NCI-H510A (cell line): Measurements from ENCODE around the gene SLC25A1.
"Not testable (repeated sequence)": the region's sequence is repeated elsewhere in the genome, so short reads cannot be mapped to it uniquely, and the experiment has no call there.

Experiments used
- DNase-seq: peaks from one replicate; lab custom pipeline; 2025; lab: John Stamatoyannopoulos, UW

Gene SLC25A1

GRCh38 chr22:19204640-19205039, 26.1 kb upstream of the SLC25A1 start:
- DNase-seq = no peak

- DNase-seq = no peak
Observed at GRCh38 chr22:19203834-19204233, 25.3 kb upstream of the SLC25A1 start.

GRCh38 chr22:19202799-19203186, 24.3 kb upstream of the SLC25A1 start:
- DNase-seq = not testable (repeated sequence)

DNA sequence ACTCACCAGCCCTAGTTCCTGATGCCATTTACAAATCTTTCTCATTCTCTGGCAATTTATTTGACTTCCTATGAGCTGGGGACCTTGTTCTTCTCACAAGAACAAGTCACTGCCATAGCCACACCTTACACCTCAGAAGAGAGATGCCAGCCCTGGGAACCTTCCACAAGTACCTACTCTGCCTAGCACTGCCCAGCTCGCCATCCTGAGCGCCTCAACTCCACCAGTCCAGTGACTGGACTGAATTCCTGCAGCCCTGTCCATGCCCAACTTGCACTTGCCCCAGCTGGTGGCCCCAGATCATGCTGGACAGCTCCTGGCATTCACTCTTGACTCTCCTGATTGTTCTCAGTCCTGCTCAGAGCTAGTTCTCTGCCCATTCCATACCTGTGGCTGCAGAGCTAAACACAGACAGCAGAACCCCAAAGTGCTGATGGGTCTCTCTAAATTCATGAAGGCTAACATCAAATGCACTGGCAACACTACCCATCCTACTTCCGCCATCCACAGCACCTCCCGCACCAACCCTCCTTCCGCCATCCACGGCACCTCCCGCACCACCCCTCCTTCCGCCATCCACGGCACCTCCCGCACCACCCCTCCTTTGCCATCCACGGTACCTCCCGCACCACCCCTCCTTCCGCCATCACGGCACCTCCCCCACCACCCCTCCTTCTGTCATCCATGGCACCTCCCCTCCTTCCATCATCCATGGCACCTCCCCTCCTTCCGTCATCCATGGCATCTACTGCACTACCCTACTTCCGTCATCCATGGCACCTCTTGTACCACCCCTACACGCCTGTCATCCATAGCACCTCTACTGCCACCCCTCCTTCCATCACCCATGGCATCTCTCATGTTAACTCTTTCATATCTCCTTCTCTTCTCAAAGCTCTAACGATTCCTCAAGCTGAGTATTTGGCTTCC, 23.6 kb upstream of the SLC25A1 start:
- DNase-seq = no peak

DNA sequence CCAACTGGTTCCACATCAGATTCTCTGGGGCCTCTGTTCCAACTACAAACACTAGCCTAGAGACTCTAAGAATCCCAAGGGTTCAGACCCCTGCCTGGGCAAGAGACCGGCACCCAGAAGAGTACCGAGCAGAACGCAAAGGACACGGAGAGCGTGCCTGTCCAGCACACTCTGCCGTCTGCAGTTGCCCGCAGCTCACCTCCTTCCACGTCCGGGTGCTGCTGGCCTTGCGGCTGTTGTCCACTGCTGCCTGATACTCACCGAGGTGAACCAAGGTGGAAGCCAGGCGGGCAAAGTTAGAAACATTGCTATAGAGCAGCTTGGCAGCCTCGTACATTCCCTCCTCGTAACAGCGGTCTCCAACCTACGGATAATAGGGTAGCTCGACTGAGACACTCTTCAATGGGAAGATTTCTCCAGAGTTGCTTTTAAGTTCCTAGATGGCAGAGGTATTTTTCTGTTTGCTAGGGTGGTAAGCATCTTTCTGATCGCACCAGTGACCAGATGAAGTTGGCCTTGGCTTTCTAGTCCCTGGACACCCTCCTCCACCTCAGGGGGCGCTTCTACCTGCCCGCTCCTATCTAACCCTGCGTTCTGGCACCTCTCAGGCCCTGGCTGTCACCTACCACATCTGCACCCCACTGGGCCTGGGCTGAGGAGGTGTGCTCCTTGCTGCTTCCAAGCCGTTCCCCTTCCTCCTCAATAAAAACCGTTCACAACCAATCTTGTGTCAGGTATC, 22.8 kb upstream of the SLC25A1 start:
- DNase-seq = no peak

DNA sequence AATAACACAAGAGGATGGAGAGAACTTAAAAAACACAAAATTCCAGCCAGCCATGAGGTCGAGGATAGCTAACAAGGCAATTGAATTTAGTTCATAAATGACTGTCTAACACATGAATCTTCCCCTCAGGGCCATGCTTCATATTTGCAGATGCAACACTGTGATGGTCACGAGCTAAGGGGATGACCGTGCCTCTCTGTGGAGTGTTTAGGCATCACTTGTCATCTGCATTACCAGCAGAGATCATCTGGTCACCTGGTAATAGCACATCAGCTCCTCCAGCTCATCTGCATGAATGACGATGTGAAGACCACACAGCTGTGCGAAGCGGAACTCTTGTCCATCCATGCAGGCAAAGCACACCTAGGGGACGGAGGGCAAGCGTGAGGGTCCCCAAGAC, 20.9 kb upstream of the SLC25A1 start:
- DNase-seq = no peak

DNA sequence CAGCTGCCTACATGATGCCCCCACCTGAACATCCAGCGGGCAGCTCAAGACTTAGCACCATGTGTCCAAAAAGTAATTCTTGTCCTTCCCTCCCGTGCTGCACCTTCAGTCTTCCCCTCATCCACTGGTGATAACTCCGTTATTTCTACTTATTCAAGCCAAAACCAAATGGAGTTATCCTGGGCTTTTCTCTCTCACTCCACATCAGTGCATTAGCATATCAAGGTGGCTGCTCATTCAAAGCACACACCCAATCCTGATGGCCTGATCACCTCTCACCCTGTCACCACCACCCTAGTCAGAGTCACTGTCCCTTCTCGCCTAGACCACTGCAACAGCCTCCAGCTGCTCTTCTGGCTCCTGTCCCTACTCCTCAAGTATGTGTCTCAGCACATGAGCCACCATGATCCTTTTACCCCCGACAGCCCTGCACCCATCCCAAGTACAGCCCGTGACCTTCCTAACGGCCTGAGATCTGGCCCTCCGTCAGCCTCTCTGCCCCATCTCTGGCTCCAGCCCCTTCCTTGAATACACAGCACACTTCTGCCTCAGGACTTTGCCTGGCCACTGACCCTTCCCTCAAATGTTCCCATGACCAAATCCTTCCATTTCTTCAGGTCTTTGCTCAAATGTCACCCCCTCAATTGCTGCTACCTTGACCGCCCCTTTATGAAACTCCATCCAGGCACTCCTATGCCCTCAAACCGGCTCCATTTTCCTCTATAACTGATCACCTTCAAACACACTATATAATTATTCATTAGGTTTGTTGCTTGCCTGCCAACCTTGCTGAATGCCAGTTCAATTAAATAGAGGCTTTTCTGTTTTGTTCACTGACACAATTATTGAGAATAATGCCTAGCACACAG, 19.7 kb upstream of the SLC25A1 start:
- no peak for DNase-seq

DNA sequence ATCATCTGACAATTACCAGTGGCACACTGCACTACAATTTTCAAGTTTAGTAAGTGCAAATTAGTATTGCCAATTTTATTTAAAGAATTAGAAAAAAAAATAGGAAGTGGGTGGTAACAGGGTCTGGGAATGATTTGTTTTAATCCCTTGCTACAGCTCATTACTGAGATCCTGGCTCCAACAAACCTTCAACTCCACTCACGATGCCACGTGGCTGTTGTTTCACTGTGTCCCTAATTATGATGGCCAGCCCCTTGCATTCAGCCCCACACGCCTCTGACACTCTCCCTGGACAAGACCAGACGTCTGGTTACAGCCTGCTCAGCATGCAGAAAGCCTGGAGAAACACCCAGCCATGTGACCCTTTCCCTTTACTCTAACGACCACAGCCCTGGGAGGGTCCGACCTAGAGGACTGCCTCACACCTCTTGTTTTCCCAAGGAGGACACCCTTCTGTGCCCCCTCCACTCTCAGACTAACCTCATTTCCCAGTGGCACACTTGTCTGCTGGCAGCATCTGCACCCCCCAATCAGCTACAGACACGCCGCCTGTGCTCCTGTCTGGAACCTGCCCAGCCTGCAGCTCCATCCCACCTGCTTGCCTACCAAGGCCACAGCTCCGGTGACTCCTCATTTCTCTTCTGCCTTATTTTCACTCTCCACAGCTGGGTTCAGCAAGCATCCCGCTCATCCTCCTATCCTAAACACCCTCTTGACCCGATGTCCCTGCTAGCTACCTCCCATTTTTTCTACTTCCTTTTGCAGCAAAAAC, 18.5 kb upstream of the SLC25A1 start:
- no peak for DNase-seq

DNA sequence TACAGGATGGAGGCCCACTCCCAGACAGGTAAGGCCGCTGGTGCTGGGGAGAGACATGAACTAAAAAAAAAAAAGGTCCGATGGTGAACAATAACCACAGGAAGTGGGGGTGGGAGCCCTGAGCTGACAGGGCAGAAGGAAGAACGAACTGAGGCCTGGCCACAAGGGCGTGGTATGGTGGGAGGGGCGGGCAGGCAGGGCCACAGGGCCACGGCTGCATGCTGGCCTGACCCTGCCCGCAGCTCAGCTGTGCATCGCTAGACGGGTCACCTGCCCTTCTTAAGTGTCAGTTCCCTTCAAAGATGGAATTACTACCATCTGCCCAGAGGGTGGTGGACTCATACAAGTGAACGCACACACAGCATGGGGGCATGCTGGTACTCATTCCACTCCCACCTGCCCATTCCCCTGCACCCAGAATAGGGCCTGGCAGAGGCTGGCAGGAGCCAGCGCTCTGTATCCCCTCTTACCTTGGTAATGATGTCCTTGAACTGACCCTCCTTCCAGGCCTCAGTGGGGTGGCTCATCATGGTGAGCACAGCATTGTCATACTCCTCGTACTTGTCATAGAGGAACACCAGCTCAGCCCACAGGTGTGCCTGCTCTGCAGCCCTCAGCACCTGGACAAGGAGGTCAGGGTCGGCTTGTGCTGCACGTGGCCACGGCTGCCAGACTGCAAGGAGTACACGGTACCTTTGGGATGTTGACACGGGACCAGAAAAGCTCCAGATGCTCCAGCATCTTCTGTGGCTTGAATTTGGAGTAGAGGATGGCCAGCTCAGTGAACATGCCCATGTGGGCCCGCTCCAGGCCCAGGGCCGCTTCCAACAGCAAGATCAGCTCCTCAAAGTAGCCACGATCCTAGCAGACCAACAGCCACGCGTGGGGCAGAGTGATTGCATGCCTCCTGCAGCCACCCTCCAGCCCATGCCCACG, 17.5 kb upstream of the SLC25A1 start:
- no peak for DNase-seq

DNA sequence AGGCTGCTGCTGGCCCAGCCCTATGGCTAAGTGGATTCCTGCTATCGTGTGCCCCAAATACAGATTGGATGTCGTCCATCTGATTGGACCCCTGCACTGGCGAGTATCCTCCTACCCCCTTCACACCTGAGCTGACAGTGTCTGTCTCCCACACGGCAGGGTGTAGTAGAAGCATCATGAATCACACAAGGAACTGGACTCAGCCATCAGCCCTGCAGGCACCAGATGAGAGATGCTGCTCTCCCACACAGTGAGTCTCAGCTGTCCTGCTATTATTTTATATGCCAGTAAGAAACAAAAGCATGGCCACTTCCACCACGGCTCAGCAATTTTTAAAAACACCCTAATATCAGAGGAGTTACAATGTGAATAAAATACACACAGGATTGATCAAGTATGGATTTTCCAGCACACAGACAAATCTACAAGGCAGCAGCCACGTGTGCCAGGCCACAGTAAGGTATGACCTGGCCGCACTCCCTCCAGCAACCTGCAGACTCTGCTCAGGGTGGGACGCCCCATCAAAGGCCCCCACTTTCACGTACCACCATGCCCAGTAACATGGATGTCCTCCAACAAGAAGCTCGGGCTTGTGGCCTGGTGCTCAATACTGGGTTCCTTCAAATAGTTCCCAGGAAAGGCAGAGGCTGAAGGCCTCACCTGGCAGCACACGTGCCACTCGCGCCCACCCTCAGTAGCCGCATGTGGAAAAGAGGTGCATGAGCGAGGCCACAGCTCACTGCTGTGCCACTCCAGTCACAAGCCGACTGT, 16.4 kb upstream of the SLC25A1 start:
- no peak for DNase-seq

DNA sequence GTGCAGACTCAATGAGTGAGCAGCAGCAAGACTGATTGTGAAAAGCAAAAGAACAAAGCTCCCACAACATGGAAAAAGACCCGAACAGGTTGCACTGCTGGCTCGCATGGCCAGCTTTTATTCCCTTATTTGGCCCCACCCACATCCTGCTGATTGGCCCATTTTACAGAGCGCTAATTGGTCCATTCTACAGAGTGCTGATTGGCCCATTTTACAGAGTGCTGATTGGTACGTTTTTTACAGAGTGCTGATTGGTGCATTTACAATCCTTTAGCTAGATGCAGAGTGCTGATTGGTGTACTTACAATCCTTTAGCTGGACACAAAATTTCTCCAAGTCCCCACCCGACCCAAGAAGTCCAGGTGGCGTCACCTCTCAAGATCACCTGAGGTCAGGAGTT, 15.3 kb upstream of the SLC25A1 start:
- DNase-seq = no peak

GRCh38 chr22:19187716-19188563, 9.4 kb upstream of the SLC25A1 start:
- no peak for DNase-seq

DNA sequence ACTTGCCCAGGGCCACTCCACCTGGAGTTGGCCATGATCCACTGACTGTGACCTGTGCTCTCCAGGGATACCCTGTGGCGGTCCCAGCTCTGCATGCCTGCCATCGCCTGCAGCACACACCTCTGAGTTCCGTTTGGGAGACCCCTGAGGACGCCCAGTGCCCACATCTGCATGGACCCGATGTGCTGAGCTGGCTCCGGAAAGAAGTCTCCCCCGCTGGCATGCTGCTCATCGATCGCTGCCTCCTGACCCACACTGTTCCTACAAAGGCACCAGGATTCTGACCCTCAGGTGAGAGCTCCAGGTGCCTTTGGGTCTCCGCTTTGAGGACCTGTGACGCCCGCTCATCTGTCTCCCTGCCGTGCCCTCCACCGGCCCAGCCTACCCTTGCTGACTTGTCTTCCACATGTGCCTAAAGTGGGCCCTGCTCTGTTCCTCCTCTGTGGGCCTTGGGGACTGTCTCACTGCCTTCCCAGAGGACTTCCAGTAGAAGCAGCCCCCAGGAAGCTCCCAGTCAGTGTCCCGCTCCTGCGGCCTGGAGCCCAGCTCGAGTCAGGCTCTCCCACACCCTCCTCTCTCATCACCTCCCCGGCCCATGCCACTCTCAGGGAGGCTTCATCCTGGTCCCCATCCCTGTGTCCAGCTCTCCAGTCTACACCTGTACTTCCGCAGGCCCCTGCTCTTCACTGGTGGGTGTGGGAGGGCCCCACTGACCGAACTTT, 5.9 kb upstream of the SLC25A1 start:
- DNase-seq = no peak

GRCh38 chr22:19183216-19183615, 4.7 kb upstream of the SLC25A1 start:
- DNase-seq = no peak

GRCh38 chr22:19182472-19183157, 4.1 kb upstream of the SLC25A1 start:
- DNase-seq = no peak

DNA sequence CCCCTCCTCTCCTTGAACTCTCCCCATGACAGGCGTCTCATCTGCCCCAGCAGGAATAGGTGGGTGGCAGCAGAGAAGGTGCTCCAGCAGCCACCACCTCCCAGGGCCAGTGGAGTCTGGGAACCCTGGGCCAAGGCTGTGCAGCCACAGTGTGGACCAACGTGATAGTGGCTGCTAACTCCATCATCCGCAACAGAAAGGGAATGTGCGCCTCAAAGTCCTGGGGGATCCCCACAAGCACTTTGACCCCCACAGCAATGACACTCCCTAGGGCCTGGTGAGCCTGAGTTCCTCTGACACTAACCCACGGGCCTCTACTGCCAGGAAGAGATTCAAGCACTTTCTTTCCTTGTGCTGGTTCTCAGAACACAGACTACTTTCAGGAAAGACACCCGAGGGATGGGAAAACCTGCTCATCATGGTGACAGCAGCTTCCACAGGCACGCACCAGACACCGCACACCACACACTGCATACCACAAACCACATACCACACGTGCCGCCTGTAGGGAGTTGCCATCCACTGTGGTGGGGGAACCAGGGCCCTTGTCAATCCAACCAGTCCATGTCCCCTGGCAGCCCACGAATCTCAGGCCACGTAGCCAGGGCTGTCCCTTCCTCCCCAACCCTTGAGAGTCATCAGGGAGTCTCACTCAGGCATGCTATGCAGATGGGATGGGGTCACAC, 3.4 kb upstream of the SLC25A1 start:
- no peak for DNase-seq
